Cardiac muscle cell (in vitro differentiated cells and primary cell): Measurements from ENCODE around the gene PPP1R3G. TPM values are rescaled to one million over a fixed set of nuclear protein-coding genes. Genes with fewer than 3 reads are reported as not detected.

Experiments used
- DNase-seq, 2 donors: peaks; one replicate each; pipeline versions ENCODE4 v3.0.0 to v3.0.0-alpha.2; 2010 to 2017; ENCODE audit warnings: low read depth in 1 of 2, low spot score in 1 of 2
- H3K27ac ChIP-seq: fragments of 200-600 bp; sonication (generic); 2 replicates; pipeline ENCODE4 v1.5.1; 2016
- H3K27me3 ChIP-seq: fragments of 200-600 bp; sonication (generic); 2 replicates; pipeline ENCODE4 v1.6.0; 2016; ENCODE audit warnings: control low read depth
- H3K36me3 ChIP-seq: fragments of 200-600 bp; sonication (generic); 2 replicates; pipeline ENCODE4 v1.5.1; 2016; ENCODE audit warnings: control low read depth
- H3K4me1 ChIP-seq: fragments of 200-600 bp; sonication (generic); 2 replicates; pipeline ENCODE4 v1.8.1; 2017; ENCODE audit warnings: low read depth, mild to moderate bottlenecking, mixed run types
- H3K4me3 ChIP-seq: fragments of 200-600 bp; sonication (generic); 2 replicates; pipeline ENCODE4 v1.5.1; 2016; ENCODE audit warnings: mild to moderate bottlenecking
- H3K9me3 ChIP-seq: fragments of 200-600 bp; sonication (generic); 2 replicates; pipeline ENCODE4 v1.5.1; 2017; ENCODE audit warnings: low read depth, mild to moderate bottlenecking, control low read depth
- CTCF ChIP-seq: IDR thresholded peaks from 2 replicates; pipeline ENCODE4 v1.5.1; 2012; ENCODE audit warnings: low read depth, mild to moderate bottlenecking, low read length
- polyA plus RNA-seq: library from polyadenylated mRNA; unstranded; fragments of >200 nt; fragmentation: Nextera tagmentation; extraction: Ambion mirVana; gene quantifications from 2 replicates; pipeline ENCODE4 v1.2.1, GENCODE V29; 2016
- total RNA-seq: library from RNA; depleted of rRNA; stranded (reverse); fragments of >200 nt; gene quantifications from 2 replicates; pipeline ENCODE4 v1.2.3, GENCODE V29; 2016

Gene PPP1R3G
- total and polyA plus RNA-seq, 2 experiments from 2014 or later = 2.6 to 7.6 TPM

GRCh38 chr6:5094327-5094726 is 9.2 kb downstream of the PPP1R3G start:
- Histone ChIP-seq H3K27me3 (no peaks in the 10 kb centered on the region), H3K9me3 (no peaks in the 10 kb centered on the region), H3K4me1 (peaks cover 25% of the 10 kb centered on the region), H3K36me3 (no peaks in the 10 kb centered on the region), H3K4me3 (no peak overlapping the region), H3K27ac (no peak overlapping the region)
- DNase-seq = peak in 1 of 2 donors; percentile 85
- TF ChIP-seq CTCF = no peak

- no peak overlapping the region for H3K4me3 ChIP-seq
- H3K27ac ChIP-seq = no peak overlapping the region
- DNase-seq = no peak
- no peaks in the 10 kb centered on the region for H3K36me3 ChIP-seq
- H3K27me3 ChIP-seq = no peaks in the 10 kb centered on the region
- no peak for TF ChIP-seq CTCF
- H3K4me1 ChIP-seq = peaks cover 24% of the 10 kb centered on the region
- H3K9me3 ChIP-seq = no peaks in the 10 kb centered on the region
Measured at GRCh38 chr6:5095236-5095635, 10.1 kb downstream of the PPP1R3G start.

GRCh38 chr6:5096482-5096881 is 11.3 kb downstream of the PPP1R3G start:
- Histone ChIP-seq H3K36me3 (no peaks in the 10 kb centered on the region), H3K9me3 (no peaks in the 10 kb centered on the region), H3K27me3 (no peaks in the 10 kb centered on the region), H3K27ac (peak overlapping the region; percentile 70), H3K4me3 (no peak overlapping the region), H3K4me1 (peaks cover 19% of the 10 kb centered on the region)
- peak in 1 of 2 donors; percentile 69 for DNase-seq
- no peak for TF ChIP-seq CTCF

- H3K4me3 ChIP-seq = no peak overlapping the region
- DNase-seq = no peak
- H3K4me1 ChIP-seq = peaks cover 17% of the 10 kb centered on the region
- TF ChIP-seq CTCF = no peak
- no peaks in the 10 kb centered on the region for H3K9me3 ChIP-seq
- H3K27ac ChIP-seq = no peak overlapping the region
- no peaks in the 10 kb centered on the region for H3K27me3 ChIP-seq
- H3K36me3 ChIP-seq = no peaks in the 10 kb centered on the region
Measured at GRCh38 chr6:5098501-5099270, 13.5 kb downstream of the PPP1R3G start.

- H3K36me3 ChIP-seq = no peaks in the 10 kb centered on the region
- no peaks in the 10 kb centered on the region for H3K9me3 ChIP-seq
- no peak for DNase-seq
- H3K4me1 ChIP-seq = peaks cover 14% of the 10 kb centered on the region
- H3K27me3 ChIP-seq = no peaks in the 10 kb centered on the region
- H3K4me3 ChIP-seq = no peak overlapping the region
- TF ChIP-seq CTCF = no peak
- H3K27ac ChIP-seq = no peak overlapping the region
Measured at GRCh38 chr6:5099537-5099936, 14.4 kb downstream of the PPP1R3G start.
